Measurements from ENCODE around the gene ARPC1B.
"Not testable (repeated sequence)": the region's sequence is repeated elsewhere in the genome, so short reads cannot be mapped to it uniquely, and the experiment has no call there.

DNA sequence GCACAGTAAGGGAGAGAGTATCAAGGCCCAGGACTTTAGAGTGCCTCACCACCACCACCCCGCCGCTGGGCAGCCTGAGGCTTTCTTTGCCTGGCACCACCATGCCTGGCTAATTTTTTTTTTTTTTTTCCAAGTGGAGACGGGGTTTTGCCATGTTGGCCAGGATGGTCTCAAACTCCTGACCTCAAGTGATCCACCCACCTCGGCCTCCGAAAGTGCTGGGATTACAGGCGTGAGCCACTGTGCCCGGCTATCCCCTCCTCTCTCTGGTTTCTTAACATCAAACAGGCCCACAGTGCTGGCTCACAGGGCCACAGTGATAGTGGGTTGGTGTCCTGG, 5.1 kb downstream of the ARPC1B start:
- TF ChIP-seq, protein P1, sequence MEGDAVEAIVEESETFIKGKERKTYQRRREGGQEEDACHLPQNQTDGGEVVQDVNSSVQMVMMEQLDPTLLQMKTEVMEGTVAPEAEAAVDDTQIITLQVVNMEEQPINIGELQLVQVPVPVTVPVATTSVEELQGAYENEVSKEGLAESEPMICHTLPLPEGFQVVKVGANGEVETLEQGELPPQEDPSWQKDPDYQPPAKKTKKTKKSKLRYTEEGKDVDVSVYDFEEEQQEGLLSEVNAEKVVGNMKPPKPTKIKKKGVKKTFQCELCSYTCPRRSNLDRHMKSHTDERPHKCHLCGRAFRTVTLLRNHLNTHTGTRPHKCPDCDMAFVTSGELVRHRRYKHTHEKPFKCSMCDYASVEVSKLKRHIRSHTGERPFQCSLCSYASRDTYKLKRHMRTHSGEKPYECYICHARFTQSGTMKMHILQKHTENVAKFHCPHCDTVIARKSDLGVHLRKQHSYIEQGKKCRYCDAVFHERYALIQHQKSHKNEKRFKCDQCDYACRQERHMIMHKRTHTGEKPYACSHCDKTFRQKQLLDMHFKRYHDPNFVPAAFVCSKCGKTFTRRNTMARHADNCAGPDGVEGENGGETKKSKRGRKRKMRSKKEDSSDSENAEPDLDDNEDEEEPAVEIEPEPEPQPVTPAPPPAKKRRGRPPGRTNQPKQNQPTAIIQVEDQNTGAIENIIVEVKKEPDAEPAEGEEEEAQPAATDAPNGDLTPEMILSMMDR (IDR thresholded peaks at IDR 0.05): not testable (repeated sequence)
- TF ChIP-seq POLR2A (IDR thresholded peaks at IDR 0.05): not testable (repeated sequence)

Data from uterus (tissue), 2 donors.